HCT116 (cell line): ENCODE results near the gene SUPT4H1. TPM values are rescaled to one million over a fixed set of nuclear protein-coding genes. Genes with fewer than 3 reads are reported as not detected.

Experiments
- ATAC-seq: fragments of 200-7000 bp; cut with Tn5 transposase; 2 replicates; pipeline ENCODE4 v1.9.1; 2020; ENCODE audit warnings: mild to moderate bottlenecking, moderate library complexity
- BruUV-seq: library from RNA; stranded (reverse); fragments of 400-500 nt; replicated peaks from 2 replicates; lab custom pipeline; 2021; lab: Mats Ljungman, UMichigan
- CTCF ChIA-PET: fragments of 300-600 bp; sonication (Branson Sonifier 250); formaldehyde crosslinking; loops from one replicate; lab custom pipeline; 2021; ENCODE audit warnings: antibody characterized with exemption; lab: Charles Lee
- POLR2A ChIA-PET: fragments of 300-600, 350-600 bp; sonication (Branson Sonifier 250); formaldehyde crosslinking; loops from one replicate; lab custom pipeline; 2021; ENCODE audit warnings: antibody characterized with exemption; lab: Charles Lee
- RAD21 ChIA-PET, 2 experiments: fragments of 300-600 bp; sonication (Branson Sonifier 250); formaldehyde crosslinking; loops; one replicate each; lab custom pipeline; 2023; ENCODE audit warnings: low total read pairs in 2 of 2; ENCODE audit not compliant: uncharacterized antibody in 2 of 2, unreplicated experiment in 2 of 2, low non-redundant PET in 1 of 2; lab: Charles Lee
- DNase-seq: peaks from one replicate; pipeline ENCODE4 v3.0.0-alpha.2; 2010; ENCODE audit warnings: low read depth, low spot score
- H2AFZ ChIP-seq: fragments of 200-600 bp; shearing (Covaris generic), sonication (generic); 2 replicates; pipeline ENCODE4 v1.6.1; 2017; ENCODE audit warnings: low read depth, mixed run types, mixed read lengths, antibody characterized with exemption, low read length; ENCODE audit not compliant: poor library complexity, severe bottlenecking
- H3K27ac ChIP-seq: 2 replicates; pipeline ENCODE4 v1.5.1; 2012; ENCODE audit warnings: low read depth, low read length
- H3K27me3 ChIP-seq: fragments of 200-600 bp; sonication (generic); 2 replicates; pipeline ENCODE4 v1.6.1; 2016; ENCODE audit warnings: mixed run types, low read length, mixed read lengths; ENCODE audit not compliant: insufficient read depth
- H3K36me3 ChIP-seq, 2 experiments: fragments of 200-500 bp in 1 of 2; fragments of 200-600 bp in 1 of 2; sonication (Bioruptor generic) in 1 of 2; sonication (generic) in 1 of 2; 2 replicates each; pipeline versions ENCODE4 v1.5.1 to v1.6.1; 2014 to 2016; ENCODE audit warnings: low read length in 2 of 2, inconsistent platforms in 1 of 2, mixed read lengths in 1 of 2, mixed run types in 1 of 2; ENCODE audit not compliant: insufficient read depth in 2 of 2, control insufficient read depth in 1 of 2
- H3K4me1 ChIP-seq, 2 experiments: fragments of 200-600 bp in 1 of 2; sonication (generic) in 1 of 2; 2 replicates each; pipeline versions ENCODE4 v1.5.1 to v1.6.1; 2012 to 2017; ENCODE audit warnings: low read length in 2 of 2, inconsistent platforms in 1 of 2, mild to moderate bottlenecking in 1 of 2, mixed read lengths in 1 of 2, mixed run types in 1 of 2, moderate library complexity in 1 of 2; ENCODE audit not compliant: insufficient read depth in 2 of 2, control insufficient read depth in 1 of 2
- H3K4me2 ChIP-seq: fragments of 200-600 bp; sonication (generic); 2 replicates; pipeline ENCODE4 v1.6.1; 2017; ENCODE audit warnings: mixed run types, low read length, mixed read lengths
- H3K4me3 ChIP-seq, 2 experiments: fragments of 200-600 bp in 1 of 2; sonication (generic) in 1 of 2; replicated peaks in 1 of 2; 2 replicates each; pipeline ENCODE4 v1.5.1; 2011 to 2016; ENCODE audit warnings: low read length in 2 of 2, control low read depth in 1 of 2, low read depth in 1 of 2, mild to moderate bottlenecking in 1 of 2, mixed read lengths in 1 of 2, mixed run types in 1 of 2
- H3K79me2 ChIP-seq: fragments of 200-600 bp; sonication (generic); 2 replicates; pipeline ENCODE4 v1.6.1; 2017; ENCODE audit warnings: mild to moderate bottlenecking, mixed run types, low read length, moderate library complexity, mixed read lengths; ENCODE audit not compliant: insufficient read depth
- H3K9ac ChIP-seq: fragments of 200-600 bp; sonication (generic); 2 replicates; pipeline ENCODE4 v1.6.1; 2016; ENCODE audit warnings: low read length, mixed read lengths
- H3K9me2 ChIP-seq: fragments of 200-600 bp; sonication (generic), shearing (Covaris generic); 2 replicates; pipeline ENCODE4 v1.6.1; 2017; ENCODE audit warnings: mixed run types, mild to moderate bottlenecking, moderate library complexity; ENCODE audit not compliant: insufficient read depth
- H3K9me3 ChIP-seq, 2 experiments: fragments of 200-500 bp in 1 of 2; fragments of 200-600 bp in 1 of 2; sonication (Bioruptor generic) in 1 of 2; sonication (generic) in 1 of 2; 2 replicates each; pipeline ENCODE4 v1.6.1; 2014 to 2017; ENCODE audit warnings: low read length in 2 of 2, mixed read lengths in 2 of 2, inconsistent platforms in 1 of 2, low read depth in 1 of 2, mild to moderate bottlenecking in 1 of 2, mixed run types in 1 of 2, moderate library complexity in 1 of 2; ENCODE audit not compliant: control insufficient read depth in 1 of 2, insufficient read depth in 1 of 2
- H4K20me1 ChIP-seq: fragments of 200-600 bp; sonication (generic), shearing (Covaris generic); 2 replicates; pipeline ENCODE4 v1.6.1; 2017; ENCODE audit warnings: mixed run types, mild to moderate bottlenecking, moderate library complexity; ENCODE audit not compliant: insufficient read depth
- CTCF ChIP-seq, 3 experiments: fragments of 200-600 bp in 1 of 3; sonication (generic) in 1 of 3; IDR thresholded peaks in 2 of 3; conservative IDR thresholded peaks in 1 of 3; 2 replicates each; pipeline ENCODE4 v1.5.1; 2012 to 2017; ENCODE audit warnings: low read depth in 2 of 3, low read length in 2 of 3, antibody characterized with exemption in 1 of 3, borderline replicate concordance in 1 of 3, control low read depth in 1 of 3, mild to moderate bottlenecking in 1 of 3, mixed read lengths in 1 of 3, mixed run types in 1 of 3, moderate library complexity in 1 of 3; ENCODE audit not compliant: insufficient read depth in 1 of 3
- ELF1 ChIP-seq: IDR thresholded peaks from 2 replicates; pipeline ENCODE4 v1.6.1; 2012; ENCODE audit warnings: low read depth, borderline replicate concordance
- EZH2 ChIP-seq: fragments of 200-600 bp; sonication (generic); IDR thresholded peaks from 2 replicates; pipeline ENCODE4 v1.6.1; 2017; ENCODE audit warnings: antibody characterized with exemption, mixed run types
- FOSL1 ChIP-seq: IDR thresholded peaks from 2 replicates; pipeline ENCODE4 v1.6.1; 2012; ENCODE audit warnings: low read depth
- JUND ChIP-seq: IDR thresholded peaks from 2 replicates; pipeline ENCODE4 v1.6.1; 2012
- MAX ChIP-seq: IDR thresholded peaks from 2 replicates; pipeline ENCODE4 v1.6.1; 2012
- POLR2A ChIP-seq: IDR thresholded peaks from 2 replicates; pipeline ENCODE4 v1.7.0; 2011; ENCODE audit warnings: borderline replicate concordance; ENCODE audit not compliant: insufficient read depth, insufficient read length; ENCODE audit errors: extremely low read depth
- POLR2AphosphoS5 ChIP-seq: IDR thresholded peaks from 2 replicates; pipeline ENCODE4 v1.6.1; 2011; ENCODE audit warnings: mild to moderate bottlenecking, low read depth, low read length, moderate library complexity
- SIN3A ChIP-seq: IDR thresholded peaks from 2 replicates; pipeline ENCODE4 v1.6.1; 2012; ENCODE audit warnings: low read depth
- YY1 ChIP-seq: IDR thresholded peaks from 2 replicates; pipeline ENCODE4 v1.6.1; 2011; ENCODE audit warnings: low read length, low read depth, moderate library complexity, mild to moderate bottlenecking; ENCODE audit not compliant: insufficient replicate concordance; ENCODE audit errors: extremely low read depth
- ZBTB33 ChIP-seq: IDR thresholded peaks from 2 replicates; pipeline ENCODE4 v1.6.1; 2011; ENCODE audit warnings: mild to moderate bottlenecking, low read length, moderate library complexity; ENCODE audit not compliant: insufficient replicate concordance; ENCODE audit errors: extremely low read depth
- ZFX ChIP-seq: fragments of 450-650 bp; IDR thresholded peaks from 2 replicates; pipeline ENCODE4 v1.6.1; 2017
- intact Hi-C: fragments of 100-400 bp; cut with micrococcal nuclease; formaldehyde crosslinking; loops from 2 replicates; pipeline ENCODE4 v1.10.0; 2022
- total RNA-seq: library from RNA; stranded (reverse); gene quantifications from one replicate; pipeline ENCODE4 v1.2.1, GENCODE V29; 2021; ENCODE audit not compliant: unreplicated experiment

The SUPT4H1 gene
- total RNA-seq, 1 experiment from 2014 or later, result 118 TPM

GRCh38 chr17:58384897-58385296 lies 32.9 kb upstream of the SUPT4H1 start:
- no peaks in the 10 kb centered on the region for H4K20me1 ChIP-seq
- H3K9me2 ChIP-seq, result no peaks in the 10 kb centered on the region
- H3K79me2 ChIP-seq, result peaks cover 100% of the 10 kb centered on the region
- no peaks in the 10 kb centered on the region for H3K9me3 ChIP-seq
- ATAC-seq, result no peak
- H3K27me3 ChIP-seq, result no peaks in the 10 kb centered on the region
- no peak overlapping the region; the same call in 1 of the 2 replicates for H3K9ac ChIP-seq
- intact Hi-C loops, result no loop called here
- H3K4me2 ChIP-seq, result peak overlapping the region; percentile 27
- H3K27ac ChIP-seq, result peak overlapping the region; percentile 45; the same call in 1 of the 2 replicates
- BruUV-seq, result no TSS peak
- CTCF ChIA-PET, result no interaction called here
- no peak overlapping the region for H3K4me3 ChIP-seq
- TF ChIP-seq YY1 (no peak), ZBTB33 (no peak), ELF1 (no peak), MAX (no peak), CTCF (IDR thresholded peaks at IDR 0.05 in 2 of 3, conservative IDR thresholded peaks at IDR 0.05 in 1 of 3; ENCODE audit: borderline replicate concordance in 1 of 3, insufficient read depth in 1 of 3, low read depth in 2 of 3, low read length in 2 of 3) (no peak), ZFX (no peak), SIN3A (no peak), FOSL1 (no peak), JUND (no peak), POLR2A (no peak), EZH2 (no peak), POLR2AphosphoS5 (no peak)
- TF ChIP-seq, all 23 proteins: peak for 0
- no peak for DNase-seq
- H3K4me1 ChIP-seq, result peaks cover 89 to 100% of the 10 kb centered on the region in 2 experiments
- POLR2A ChIA-PET, result no interaction called here
- RAD21 ChIA-PET, result no interaction called here
- H2AFZ ChIP-seq, result no peak overlapping the region
- peaks cover 0 to 7% of the 10 kb centered on the region in 2 experiments; a peak in 2 of 4 replicates for H3K36me3 ChIP-seq
